ENCODE measurements around the gene PARD6G.
A peak's percentile ranks its signal among the peaks of the same experiment; 100 is the strongest.

PARD6G gene

DNA sequence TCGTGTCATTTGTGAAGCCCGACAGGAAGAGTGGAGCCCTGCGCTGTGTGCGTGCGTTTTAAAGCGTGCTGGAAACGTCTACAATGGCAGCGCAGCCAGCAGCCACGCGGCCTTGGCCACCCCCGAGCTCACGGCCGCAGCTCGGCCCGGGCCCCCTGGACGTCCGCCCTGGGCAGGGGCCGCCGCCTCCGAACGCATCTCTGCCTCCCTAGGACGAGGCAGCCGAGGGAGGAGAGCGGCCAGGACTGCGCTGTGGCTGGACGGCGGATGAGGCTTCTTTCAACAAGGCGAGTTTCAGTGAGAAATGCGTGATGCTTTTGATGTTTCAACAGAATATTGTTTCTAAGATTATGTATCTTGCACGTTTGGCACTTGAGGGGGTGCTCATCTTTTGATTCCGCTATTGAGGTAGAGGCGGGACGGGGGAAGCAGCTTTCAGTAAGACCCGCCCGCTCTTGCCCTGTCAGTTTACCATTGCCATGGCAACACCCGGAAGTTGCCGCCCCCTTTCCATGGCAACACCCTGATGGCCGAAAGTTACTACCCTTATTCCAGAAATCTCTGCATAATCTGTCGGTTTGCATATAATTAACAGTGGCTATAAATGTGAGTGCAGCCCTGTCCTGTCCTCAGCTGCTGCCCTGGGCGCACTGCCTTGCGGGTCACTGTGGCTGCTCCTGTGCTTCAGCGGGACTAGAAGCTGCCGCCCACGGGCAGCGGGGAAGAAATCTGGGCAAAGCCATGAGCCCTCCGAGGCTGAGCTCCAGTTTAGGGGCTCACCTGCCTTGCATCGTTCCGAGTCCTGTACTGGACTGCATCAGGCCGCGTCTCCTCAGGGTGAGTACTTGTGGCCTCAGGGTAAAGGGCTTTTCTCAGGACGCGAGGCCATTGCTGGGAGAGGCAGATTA is 99.6 kb downstream of the PARD6G start:
- DNase-seq (ENCODE audit: low read depth in 2 of 2), result peak; percentile 49 to 66

DNA sequence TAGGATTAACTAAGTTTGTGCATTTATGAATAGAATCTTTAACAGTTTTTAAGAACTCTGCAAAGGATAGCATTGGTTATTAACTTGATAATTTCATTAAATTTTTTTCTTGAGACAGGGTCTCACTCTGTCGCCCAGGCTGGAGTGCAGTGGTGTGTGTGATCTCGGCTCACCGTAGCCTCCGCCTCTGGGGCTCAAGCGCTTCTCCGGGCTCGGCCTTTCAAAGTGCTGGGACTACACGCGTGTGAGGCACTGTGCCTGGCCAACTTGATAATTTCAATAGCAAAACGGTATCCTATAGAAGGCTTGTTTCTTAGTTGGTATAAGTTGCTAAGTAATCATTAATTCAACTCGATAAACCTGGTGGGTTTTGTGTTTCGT is 100.3 kb downstream of the PARD6G start:
- DNase-seq (ENCODE audit: low read depth in 2 of 2), result no peak

DNA sequence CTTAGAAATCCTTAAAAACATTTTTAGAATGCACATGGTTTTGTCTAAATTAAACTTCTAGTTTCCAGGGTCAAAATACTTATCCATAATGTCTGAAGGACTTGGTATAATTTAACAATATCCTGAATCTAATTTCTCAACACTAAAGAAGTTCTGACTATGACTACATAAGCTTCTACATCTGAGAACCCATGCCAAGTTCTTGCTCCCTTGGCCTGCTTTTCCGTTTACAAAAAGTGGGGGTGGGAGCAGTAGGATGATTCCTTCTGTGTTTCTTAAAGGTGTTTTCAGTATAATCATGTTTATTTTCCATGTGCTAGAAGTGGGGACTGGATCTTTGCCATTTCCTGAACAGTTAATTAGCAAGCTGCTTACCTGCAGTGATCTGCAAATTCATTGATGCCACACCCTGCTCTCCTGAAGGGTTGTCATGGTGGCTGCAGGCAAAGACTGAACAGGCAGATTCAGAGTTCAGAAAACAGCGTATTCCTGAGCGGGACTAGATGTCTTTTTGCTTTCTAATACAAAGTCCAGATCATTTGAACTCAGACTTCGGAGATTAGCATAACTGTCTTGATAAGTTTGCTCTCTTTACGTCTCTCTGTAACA is 102.0 kb downstream of the PARD6G start:
- no peak for DNase-seq (ENCODE audit: low read depth in 2 of 2)

DNA sequence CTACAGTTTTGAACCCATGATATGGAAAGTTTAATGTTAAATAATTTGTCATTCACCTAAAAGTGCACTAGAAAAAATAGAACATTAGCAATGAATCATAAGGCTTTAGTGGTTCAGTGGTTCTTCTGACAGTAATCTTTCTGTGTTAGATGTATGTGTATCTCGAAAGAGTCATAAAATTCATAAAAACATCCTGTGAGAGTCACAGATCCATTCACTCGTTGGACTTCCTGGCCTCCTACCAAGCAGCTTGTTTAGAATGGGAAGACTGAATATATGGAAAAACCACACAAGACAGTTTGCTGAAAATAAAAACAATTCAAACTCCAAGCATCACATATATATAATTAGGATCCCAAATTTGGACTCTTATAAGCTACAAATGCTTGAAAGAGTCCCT is 103.4 kb downstream of the PARD6G start:
- DNase-seq (ENCODE audit: low read depth in 2 of 2), result no peak

DNA sequence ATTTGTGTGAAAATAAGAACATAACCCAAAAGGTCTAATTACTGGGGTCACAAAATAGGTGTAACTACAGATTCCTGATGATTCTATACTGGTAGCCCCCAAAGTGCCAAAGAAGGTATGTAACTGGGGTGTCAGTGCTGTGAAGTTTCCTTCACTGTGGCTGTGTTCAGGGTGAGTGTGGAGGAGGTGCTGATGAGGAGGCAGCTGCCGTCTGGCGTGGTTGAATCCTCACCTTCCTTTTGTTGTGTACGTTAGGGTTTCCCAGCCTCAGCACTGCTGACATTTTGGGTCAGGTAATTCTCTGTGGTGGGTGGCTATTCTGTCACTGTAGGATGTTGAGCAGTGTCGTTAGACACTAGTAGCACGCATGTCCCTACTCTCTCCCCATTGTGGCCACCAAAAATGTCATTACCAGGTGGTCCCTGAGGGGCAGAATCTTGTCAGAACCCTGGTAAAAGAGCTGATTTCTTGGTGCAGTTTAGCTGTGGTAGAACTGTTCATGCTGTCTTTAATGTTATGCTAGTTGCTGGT is 106.8 kb downstream of the PARD6G start:
- no peak for DNase-seq (ENCODE audit: low read depth in 2 of 2)

DNA sequence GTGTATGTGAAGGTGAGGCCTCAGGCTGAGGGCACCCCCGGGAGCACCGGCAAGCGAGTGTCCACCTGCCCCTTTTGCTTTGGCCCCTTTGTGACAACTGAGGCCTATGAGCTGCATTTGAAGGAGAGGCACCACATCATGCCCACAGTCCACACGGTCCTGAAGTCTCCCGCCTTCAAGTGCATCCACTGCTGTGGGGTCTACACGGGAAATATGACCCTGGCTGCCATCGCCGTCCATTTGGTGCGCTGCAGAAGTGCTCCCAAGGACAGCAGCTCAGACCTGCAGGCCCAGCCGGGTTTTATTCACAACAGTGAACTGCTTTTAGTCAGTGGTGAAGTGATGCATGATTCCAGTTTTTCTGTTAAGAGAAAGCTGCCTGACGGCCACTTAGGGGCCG is 109.3 kb downstream of the PARD6G start:
- DNase-seq (ENCODE audit: low read depth in 2 of 2), result no peak

DNA sequence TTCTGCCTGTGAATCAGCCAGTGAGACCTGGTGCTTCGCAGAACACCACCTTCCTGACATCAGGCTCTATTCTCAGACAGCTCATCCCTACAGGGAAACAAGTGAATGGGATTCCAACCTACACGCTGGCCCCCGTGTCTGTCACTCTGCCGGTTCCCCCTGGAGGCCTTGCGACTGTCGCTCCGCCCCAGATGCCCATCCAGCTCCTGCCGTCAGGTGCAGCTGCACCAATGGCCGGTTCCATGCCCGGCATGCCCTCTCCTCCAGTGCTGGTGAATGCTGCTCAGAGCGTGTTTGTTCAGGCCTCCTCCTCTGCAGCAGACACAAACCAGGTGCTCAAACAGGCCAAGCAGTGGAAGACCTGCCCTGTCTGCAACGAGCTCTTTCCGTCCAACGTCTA is 110.2 kb downstream of the PARD6G start:
- DNase-seq (ENCODE audit: low read depth in 2 of 2), result no peak

DNA sequence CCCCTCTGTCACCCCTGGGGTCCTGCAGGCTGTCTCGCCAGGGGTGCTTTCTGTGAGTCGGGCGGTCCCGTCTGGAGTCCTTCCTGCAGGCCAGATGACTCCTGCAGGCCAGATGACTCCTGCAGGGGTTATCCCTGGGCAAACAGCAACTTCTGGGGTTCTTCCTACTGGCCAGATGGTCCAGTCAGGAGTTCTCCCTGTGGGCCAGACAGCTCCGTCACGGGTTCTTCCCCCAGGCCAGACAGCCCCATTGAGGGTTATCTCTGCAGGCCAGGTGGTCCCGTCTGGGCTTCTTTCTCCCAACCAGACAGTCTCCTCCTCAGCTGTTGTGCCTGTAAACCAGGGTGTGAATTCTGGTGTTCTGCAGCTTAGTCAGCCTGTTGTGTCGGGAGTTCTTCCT is 110.6 kb downstream of the PARD6G start:
- no peak for DNase-seq (ENCODE audit: low read depth in 2 of 2)

DNA sequence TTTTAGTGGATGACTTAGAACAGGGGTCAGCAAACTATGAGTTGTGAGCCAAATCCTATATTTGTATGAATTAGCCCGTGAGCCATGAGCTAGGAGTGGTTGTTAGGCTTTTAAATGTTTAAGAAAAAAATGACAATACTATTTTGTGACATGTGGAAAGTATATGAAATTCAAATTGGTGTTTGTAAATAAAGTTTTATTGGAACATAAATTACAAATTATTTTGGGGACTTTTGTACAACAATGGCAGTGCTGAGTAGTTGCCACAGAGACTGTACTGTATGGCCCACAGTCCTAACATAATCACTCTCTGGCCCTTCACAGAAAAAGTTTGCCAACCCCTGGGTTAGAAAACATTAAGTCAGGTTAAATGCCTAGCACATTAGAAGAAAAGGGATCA is 112.2 kb downstream of the PARD6G start:
- no peak for DNase-seq (ENCODE audit: low read depth in 2 of 2)

DNA sequence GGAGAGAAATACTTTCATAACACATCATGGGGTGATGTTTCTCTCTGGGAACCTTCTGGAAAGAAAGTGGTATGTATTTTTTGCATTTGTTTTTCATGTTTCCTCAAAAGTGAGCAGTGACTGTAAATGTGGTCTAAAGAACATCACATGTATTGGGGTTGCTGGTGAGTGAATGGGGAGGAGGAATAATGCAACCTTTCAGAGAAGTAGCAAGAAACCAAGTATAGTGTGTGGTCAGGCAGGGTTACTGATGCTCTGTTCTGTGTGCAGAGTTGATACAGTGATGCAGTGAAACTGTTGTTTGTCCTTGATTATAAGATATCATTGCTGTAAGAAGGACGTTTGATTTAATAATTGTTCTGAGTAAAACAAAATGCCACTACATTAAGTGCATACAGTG is 114.2 kb downstream of the PARD6G start:
- no peak for DNase-seq (ENCODE audit: low read depth in 2 of 2)

DNA sequence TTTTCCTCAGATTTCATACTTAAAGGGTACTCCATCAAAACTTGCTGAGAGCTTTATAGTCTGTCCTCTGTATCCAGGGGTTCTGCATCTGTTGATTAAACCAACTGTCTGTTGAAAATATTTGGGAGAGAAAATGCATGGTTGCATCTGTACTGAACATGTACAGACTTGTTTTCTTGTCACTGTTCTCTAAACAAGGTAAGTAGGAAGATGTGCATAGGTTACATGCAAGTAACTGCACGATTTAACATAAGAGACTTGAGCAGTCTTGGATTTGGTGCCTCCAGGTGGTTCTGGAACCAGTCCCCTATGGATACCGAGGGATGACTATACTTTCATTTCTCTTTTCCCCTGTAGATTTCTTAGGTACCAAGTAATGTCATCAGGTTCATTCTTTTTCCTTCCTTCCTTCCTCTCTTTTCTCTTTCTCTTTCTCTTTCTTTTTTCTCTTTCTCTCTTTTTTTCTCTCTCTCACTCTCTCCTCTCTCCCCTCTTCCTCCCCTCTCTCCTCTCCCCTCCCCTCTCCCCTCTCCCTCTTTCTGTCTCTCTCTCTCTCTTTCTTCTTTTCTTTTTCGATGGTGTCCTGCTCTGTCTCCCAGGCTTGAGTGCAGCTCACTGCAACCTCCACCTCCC is 115.0 kb downstream of the PARD6G start:
- DNase-seq (ENCODE audit: low read depth in 2 of 2), result no peak

DNA sequence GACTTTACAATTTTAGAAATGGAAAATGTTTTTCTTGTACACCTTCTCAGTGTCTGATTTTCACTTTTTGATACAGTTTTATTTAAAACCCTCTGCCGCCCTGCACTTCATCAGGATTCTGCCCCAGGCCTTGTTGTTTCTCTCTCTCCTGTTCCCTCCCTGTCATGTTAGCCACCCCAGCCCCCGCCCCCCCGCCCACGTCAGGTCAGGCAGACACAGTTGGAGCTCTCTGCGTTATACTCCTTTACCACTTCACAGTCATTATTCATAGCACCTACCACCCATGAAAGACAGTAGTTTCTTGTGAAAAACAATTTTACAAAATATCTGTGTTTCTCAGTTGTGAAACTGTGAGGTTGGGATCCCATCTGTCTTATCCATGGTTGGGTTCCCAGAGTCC is 116.8 kb downstream of the PARD6G start:
- DNase-seq (ENCODE audit: low read depth in 2 of 2), result no peak

DNA sequence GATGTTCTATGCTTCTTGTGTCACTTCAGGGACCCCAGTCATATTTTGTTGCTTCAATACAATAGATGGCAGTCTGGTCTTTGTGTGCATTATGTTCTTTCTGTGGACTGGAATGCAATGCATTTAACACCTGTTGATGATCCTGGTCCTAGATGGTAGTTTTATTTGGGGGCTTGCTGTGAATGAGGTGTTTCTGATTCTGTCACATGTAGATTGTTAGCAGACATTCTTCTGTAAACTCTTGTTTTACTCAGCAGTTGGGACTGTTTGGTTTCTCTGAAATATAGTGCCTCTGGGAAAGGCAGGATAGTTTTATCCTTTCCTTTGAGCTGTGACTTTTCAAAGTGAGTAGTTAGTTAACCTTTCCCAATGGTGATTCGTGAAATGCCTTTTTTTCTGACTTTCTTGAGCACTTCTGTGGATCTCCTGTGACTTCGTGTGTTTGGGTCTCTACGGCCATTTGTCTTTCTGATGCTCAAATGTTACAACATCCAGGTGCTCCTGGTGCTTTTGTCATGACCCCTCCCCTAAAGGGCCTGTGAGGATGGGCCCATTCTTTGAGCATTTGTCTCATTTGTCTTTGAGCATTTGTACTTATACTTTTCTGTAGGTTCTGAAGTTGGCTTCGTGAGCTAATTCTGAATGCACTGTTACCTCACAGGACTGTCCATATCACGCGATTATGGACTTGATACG is 117.5 kb downstream of the PARD6G start:
- DNase-seq (ENCODE audit: low read depth in 2 of 2), result no peak

DNA sequence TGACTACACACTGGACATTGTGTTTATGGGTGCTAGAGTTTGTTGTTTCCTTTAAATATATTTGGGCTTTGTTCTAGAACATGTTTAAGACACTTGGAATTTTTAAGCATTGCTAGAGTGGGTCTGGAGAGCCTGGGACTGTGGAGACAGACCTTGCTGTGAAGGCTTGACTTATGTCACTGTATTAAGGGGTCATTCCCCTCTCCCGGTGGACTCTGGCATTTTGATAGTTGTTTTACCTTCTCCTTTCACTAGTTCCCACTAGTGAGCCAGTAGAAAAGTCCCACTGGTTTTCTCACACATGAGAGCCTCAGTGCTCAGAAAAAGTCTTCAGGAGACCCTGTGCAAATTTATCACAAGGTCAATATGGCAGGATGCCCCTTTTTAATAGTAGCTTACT is 119.7 kb downstream of the PARD6G start:
- DNase-seq (ENCODE audit: low read depth in 2 of 2), result no peak

DNA sequence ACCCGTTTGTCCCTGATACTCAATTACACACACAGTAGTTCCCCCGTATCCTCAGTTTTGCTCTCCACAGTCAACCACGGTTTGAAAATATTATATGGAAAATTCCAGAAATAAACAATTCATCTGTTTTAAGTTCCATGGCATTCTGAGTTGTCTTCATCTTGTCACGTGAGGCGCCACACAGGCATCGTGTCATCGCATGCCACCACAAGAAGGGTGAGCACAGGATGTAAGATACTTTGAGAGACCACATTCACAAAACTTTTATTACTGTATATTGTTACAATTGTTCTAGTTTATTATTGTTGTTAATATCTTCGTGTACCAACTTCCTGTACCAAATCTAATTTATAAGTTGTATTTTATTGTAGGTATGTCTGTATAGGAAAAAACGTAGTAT is 120.5 kb downstream of the PARD6G start:
- no peak for DNase-seq (ENCODE audit: low read depth in 2 of 2)

DNA sequence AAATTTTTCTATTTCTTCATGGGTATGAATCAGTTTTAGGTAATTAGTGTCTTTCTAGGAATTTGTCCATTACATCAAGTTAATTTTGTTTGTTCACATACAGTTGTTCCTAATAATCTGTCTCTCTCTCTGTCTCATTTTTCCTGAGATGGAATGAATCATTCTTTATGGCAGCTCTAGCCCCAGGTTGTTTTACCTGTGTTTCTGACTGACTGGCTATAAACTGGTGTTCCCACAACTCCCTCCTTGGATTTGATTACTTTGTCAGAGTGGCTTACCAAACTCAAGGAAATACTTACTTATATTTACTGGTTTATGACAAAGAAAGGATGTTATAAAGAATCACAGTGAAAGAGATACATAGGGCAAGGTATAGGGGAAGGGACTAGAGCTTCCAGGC is 123.2 kb downstream of the PARD6G start:
- no peak for DNase-seq (ENCODE audit: low read depth in 2 of 2)

DNA sequence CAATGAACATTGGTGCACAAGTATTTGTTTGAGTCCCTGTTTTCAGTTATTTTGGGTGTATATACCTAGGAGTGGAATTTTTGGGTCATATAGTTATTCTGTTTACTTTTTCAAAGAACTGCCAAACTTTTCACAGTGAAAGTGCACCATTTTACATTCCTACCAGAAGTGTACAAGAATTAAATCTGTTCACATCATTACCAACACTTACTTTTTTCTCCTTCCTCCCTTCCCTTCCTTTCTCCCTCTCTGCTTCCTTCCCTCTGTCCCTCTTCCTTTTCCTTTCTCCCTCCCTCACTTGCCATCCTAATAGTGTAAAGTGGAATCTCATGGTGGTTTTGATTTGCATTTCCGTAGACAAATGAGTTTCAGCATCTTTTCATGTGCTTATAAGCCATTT is 126.4 kb downstream of the PARD6G start:
- no peak for DNase-seq (ENCODE audit: low read depth in 2 of 2)

DNA sequence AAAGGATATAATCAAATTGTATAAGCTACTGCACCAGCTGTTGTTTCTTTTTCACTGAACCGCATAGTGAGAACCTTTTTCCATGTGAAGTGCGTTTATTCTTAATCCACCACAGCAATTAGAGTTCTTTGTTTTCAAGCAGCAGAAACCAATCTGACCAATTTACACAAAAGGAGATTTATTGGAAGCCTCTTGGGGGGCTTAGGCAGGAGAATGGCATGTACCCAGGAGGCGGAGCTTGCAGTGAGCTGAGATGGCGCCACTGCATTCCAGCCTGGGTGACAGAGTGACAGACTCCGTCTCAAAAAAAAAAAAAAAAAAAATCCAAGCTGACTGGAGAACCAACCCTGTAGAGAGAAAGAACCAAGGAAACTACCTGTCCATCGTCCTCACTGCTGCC is 128.2 kb downstream of the PARD6G start:
- DNase-seq (ENCODE audit: low read depth in 2 of 2), result no peak

DNA sequence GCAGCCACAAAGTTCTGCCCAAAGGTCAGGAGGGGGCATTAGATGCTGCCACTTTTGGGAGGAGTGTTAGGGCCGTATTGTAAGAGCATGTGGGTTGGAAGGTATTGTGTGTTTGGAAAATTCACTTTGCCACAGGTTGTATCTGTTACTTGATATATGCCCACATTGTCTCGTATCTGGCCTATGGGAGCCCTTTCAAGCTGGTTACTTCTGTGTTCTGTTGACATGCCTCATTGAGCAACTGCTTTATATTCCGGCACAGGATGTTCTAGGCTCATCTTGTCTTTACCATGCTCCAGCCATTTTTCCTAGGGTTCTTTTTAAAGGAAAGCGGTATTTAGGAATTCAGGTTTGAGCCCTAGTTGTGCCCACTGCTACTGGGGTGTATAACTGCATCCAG is 132.3 kb downstream of the PARD6G start:
- DNase-seq (ENCODE audit: low read depth in 2 of 2), result no peak

DNA sequence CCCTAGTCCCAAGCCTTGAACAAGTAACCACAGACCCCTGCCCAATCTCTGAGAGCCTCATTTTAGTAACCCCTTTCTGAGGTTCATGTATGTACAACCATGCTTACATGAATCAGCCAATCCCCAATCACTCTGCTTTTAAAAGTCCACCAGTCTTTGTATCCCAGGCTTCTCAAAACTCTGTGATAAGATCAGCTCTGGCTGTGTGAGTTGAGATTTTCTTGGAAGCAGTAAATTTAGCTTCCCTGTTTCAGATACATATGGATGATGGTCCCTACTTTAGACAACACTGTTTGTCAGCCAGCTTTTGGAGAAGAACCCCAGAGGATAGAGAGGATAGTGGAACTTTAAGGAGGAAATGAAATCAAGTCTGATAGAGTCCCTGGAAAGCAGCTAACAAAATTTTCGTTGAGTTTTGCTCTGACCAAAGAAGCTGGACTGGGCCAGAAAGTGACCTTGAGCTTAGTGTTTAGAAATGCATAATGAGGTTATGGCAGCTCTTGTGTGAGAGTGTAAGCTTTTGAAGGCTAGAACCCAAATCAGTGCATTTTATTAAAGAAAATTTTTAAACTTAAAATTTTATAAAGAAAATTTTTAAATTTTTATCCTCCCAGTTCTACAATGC is 134.6 kb downstream of the PARD6G start:
- DNase-seq (ENCODE audit: low read depth in 2 of 2), result no peak

DNA sequence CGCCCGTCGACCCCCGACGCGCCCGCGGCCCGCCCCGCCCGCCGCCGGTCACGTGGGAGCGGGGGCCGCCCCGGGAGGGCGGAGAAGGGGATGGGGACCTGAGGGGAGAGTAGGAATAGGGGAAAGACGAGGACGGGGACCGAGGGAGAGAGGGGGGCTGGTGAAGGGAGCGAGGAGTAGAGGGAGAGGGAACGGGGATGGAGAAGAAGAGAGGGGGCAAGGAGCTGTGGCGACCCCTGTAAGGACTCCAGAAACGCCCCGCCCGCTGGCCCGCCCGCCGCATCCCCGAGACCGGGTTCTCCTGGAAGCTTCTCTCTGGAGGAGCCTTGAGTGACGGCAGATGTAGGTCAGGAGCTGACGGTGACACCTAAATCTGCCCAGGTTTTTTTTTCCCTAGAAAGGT is 137.6 kb downstream of the PARD6G start:
- DNase-seq (ENCODE audit: low read depth in 2 of 2), result no peak
